Measurements from ENCODE around the gene VSTM4.

Gene VSTM4

DNA sequence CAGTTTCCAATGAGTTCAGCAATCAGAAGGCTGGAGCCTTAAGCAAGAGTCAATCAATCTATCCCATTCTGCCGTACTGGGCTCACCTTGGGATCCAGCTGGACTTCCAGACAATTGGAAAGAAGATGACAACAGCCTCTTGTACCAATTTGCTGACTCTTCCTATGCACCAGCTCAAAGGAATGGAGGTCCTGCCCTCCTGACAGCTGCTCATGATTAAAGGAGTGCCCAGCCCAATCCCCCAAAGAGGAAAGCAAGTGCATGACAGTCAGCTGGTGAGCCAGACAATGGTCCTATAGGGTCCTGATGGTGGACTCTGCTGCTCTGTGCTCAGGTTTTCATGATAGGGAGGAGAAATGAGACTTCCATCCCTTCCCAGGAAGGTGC is 25.1 kb downstream of the VSTM4 start:
- H3K4me3 ChIP-seq (ENCODE audit: low read depth, low read length) = no peak overlapping the region
- TF ChIP-seq, protein P1, sequence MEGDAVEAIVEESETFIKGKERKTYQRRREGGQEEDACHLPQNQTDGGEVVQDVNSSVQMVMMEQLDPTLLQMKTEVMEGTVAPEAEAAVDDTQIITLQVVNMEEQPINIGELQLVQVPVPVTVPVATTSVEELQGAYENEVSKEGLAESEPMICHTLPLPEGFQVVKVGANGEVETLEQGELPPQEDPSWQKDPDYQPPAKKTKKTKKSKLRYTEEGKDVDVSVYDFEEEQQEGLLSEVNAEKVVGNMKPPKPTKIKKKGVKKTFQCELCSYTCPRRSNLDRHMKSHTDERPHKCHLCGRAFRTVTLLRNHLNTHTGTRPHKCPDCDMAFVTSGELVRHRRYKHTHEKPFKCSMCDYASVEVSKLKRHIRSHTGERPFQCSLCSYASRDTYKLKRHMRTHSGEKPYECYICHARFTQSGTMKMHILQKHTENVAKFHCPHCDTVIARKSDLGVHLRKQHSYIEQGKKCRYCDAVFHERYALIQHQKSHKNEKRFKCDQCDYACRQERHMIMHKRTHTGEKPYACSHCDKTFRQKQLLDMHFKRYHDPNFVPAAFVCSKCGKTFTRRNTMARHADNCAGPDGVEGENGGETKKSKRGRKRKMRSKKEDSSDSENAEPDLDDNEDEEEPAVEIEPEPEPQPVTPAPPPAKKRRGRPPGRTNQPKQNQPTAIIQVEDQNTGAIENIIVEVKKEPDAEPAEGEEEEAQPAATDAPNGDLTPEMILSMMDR (IDR thresholded peaks at IDR 0.05; ENCODE audit: control insufficient read depth, extremely low read depth, insufficient read depth) = no peak
- DNase-seq (ENCODE audit: low read depth) = no peak

DNA sequence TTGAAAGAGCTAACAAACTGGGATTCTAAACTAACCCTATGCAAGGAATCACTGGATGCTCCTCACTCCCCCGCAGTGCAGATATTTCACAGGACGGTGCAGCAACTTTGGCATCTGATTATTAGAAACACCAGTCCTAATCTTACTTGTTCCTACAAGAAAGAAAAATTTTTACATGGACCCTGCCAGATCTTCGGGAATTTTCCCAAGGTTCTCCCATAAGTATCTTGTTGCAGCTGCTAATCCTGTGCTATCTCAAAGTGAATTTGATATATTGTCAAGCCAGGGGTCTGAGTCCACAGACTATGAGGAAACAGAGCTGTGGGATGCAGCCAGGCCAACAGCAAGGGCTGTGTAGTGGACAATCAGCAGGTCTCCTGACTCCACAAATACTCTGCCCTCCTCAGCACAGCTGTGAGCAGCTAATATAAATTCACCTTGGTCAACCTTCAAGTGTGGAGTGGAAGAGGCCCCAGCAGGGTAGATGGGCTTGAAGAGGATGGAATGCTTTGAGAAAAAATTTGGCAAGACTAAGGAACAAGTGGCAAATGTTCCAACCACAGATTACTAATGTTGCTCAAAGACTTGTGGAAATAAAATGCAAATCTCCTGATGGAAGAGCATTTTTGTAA is 25.6 kb downstream of the VSTM4 start:
- DNase-seq (ENCODE audit: low read depth) = no peak
- no peak overlapping the region for H3K4me3 ChIP-seq (ENCODE audit: low read depth, low read length)
- TF ChIP-seq, protein P1 (IDR thresholded peaks at IDR 0.05; ENCODE audit: control insufficient read depth, extremely low read depth, insufficient read depth) = no peak

DNA sequence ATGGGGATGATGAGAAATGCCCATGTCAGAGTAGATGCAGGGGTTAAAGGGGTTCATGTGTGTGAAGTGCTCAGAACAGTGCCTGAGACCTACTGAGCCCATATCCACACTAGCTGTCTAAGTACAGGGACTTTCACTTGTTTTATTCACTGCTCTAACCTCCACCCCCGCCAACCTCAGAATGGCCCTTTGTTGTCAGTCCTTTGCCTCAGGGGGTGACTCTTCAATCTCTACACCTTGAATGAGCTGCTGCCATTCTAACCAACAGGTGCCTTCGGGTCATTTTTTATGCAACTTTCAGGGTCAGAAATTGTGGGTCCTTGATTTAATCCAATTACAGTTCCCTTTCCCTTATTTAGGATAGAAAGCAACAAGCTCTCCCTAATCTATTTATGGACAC is 26.2 kb downstream of the VSTM4 start:
- no peak for DNase-seq (ENCODE audit: low read depth)
- no peak overlapping the region for H3K4me3 ChIP-seq (ENCODE audit: low read depth, low read length)
- TF ChIP-seq, protein P1 (IDR thresholded peaks at IDR 0.05; ENCODE audit: control insufficient read depth, extremely low read depth, insufficient read depth) = no peak

DNA sequence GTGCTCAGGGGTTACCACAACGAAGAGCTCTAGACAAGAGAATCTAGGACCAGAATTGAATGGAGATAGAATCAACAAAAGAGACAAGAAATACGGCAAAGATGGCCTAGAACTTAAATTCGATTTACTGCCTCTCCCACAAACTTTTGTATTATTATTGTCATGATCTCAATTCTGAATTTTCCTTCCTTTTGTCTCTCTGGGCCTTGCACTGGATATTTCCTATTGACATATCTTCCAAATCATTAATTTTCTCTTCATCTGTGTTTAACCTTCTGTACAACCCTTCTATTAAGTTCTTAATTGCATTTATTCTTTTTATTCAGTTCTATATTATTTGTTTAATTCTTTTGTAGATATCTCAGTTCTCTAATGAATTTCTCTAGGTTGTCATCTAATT is 28.4 kb downstream of the VSTM4 start:
- no peak for DNase-seq (ENCODE audit: low read depth)
- TF ChIP-seq, protein P1 (IDR thresholded peaks at IDR 0.05; ENCODE audit: control insufficient read depth, extremely low read depth, insufficient read depth) = no peak
- H3K4me3 ChIP-seq (ENCODE audit: low read depth, low read length) = no peak overlapping the region

DNA sequence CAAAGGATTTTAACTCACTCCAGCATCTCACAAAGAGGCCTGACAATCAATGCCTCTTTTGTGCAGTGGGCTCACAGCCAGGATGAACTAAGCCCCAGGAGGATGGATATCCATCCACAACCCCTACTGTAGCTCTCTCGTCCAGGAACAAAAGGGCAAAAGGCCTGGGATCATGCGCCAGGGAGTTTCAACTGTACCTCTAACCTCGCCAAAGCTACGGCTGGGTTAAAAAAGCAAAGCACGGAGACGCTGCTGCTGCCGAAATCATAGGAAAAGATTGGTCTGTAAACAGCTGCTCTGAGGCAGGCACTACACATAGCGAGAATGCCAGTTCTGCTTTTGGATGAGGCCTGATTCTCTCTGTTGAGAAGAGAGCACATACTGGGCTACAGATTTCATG is 32.1 kb downstream of the VSTM4 start:
- H3K4me3 ChIP-seq (ENCODE audit: low read depth, low read length) = no peak overlapping the region
- DNase-seq (ENCODE audit: low read depth) = no peak
- TF ChIP-seq, protein P1 (IDR thresholded peaks at IDR 0.05; ENCODE audit: control insufficient read depth, extremely low read depth, insufficient read depth) = no peak

DNA sequence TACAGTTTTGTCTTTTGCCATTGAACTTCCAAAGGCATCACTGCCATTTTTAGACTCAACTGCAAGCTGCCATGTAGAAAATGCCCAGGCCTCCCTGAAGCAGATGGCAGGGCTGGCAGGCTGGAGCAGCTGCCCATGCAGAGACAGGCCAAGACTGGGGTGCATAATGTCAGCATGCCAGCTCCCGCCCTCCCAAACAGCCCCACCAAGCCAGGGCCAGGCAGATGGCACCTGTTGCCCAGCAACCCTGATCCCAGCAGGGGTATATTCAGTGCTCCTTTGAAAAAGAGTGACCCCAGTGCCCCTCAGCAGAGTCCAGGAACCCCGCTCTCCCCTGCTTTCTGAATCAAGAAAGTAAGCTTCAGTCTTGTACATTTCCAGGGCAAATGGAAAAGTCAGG is 32.6 kb downstream of the VSTM4 start:
- no peak overlapping the region for H3K4me3 ChIP-seq (ENCODE audit: low read depth, low read length)
- no peak for DNase-seq (ENCODE audit: low read depth)
- TF ChIP-seq, protein P1 (IDR thresholded peaks at IDR 0.05; ENCODE audit: control insufficient read depth, extremely low read depth, insufficient read depth) = no peak

Measured in LNCaP clone FGC (cell line).